ENCODE measurements around the gene SLC16A8.

- TF ChIP-seq ESRRA (CRISPR knock-in tag; IDR thresholded peaks at IDR 0.05; ENCODE audit: low read depth) (no peak), HOXA7 (CRISPR knock-in tag; IDR thresholded peaks at IDR 0.05) (no peak), CBX1 (IDR thresholded peaks at IDR 0.05; ENCODE audit: low read depth) (no peak), HNRNPUL1 (IDR thresholded peaks at IDR 0.05; ENCODE audit: low read depth, low read length) (no peak), SMARCC2 (IDR thresholded peaks at IDR 0.05) (no peak), ZFX (CRISPR knock-in tag; IDR thresholded peaks at IDR 0.05; ENCODE audit: low read depth) (no peak), ARHGAP35 (CRISPR knock-in tag; IDR thresholded peaks at IDR 0.05; ENCODE audit: borderline replicate concordance) (no peak)
Observed at GRCh38 chr22:38087855-38088254, 3.9 kb upstream of the SLC16A8 start.
